PC-3 (cell line): ENCODE data around the gene BTD.

Source experiments
- CTCF ChIP-seq: fragments of 300-600 bp; sonication (generic); conservative IDR thresholded peaks from 2 replicates; pipeline ENCODE4 v1.5.1; 2017; ENCODE audit warnings: antibody characterized with exemption, low read depth, mild to moderate bottlenecking, low read length
- EZH2phosphoT487 ChIP-seq: fragments of 300-600 bp; sonication (generic); IDR thresholded peaks from 2 replicates; pipeline ENCODE4 v1.6.1; 2018; ENCODE audit warnings: mild to moderate bottlenecking, antibody characterized with exemption, low read length, borderline replicate concordance

GRCh38 chr3:15649858-15650257 is 48.3 kb downstream of the BTD start:
- no peak for TF ChIP-seq EZH2phosphoT487
- TF ChIP-seq CTCF, result no peak
